CD4-positive, alpha-beta T cell treated with Interleukin-17A for 4 hours (primary cell): Measurements from ENCODE around the gene DPEP3.

Source experiments
- DNase-seq: peaks from one replicate; pipeline ENCODE4 v3.0.0-alpha.2; 2020; ENCODE audit warnings: mixed read lengths

Gene DPEP3

GRCh38 chr16:67966549-67967182 lies 13.6 kb downstream of the DPEP3 start:
- no peak for DNase-seq

- no peak for DNase-seq
These were observed 14.4 kb downstream of the DPEP3 start for GRCh38 chr16:67965668-67966548.

DNA sequence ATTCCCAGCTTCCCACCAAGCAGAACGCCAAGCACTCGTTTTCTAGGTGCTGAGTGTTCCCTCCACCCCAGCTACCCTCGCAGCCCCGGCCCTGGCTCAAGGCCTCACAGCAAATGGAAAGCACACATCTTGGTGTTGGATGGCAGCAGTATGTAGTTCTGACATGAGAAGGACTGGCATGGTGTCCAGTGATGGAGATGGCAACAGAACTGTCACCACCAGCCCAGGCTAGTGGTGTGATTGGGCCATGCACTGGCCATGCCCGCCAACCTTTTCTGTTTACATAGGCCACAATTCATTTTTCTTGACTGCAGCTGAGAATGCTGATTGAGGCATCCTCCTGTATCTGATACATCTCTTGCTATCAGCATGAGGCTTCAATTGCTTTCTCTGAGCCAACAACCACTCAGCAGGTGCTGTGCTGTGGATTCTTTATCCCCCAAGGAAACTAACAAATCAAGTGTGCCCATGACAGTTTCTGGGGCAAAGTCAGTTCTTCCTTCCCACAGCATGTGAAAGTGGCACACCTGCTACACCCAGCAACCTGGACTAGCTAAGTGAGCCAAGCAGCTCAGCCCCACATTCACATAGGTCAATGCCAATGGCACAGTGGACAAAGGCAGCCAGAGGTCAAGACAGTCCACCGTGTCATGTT lies 15.7 kb downstream of the DPEP3 start:
- DNase-seq, result no peak

DNA sequence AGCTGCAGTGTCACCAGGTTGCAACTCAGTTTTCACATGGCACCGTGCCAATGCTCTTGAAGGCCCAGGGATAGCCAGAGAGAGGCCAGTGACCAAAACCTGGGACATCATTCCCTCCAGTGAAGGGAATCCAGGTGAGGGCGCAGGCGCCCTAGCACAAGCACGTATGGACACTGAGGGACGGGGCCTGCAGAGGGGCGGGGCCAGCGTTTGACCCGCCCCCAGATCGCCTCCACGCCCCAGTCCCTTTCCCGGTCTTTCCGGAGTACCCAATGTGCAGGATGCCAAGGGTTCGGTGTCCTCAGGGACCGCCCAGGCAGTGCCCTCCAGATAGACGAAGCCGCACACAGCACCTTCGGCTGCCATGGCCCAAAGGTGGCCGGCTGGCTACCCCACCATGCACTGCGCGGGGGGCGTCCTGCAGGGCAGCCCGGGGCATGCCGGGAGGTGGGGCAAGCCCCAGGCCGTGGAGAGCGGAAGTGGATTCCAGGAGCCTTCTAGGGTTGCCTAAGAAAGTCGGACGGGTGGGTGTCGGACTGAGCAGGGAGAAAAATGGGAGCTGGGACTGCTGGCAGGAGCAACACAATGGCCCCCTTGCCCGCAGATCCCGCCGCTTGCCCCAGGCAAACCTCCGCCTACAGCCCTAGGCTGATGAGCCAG lies 16.5 kb downstream of the DPEP3 start:
- DNase-seq, result no peak

DNA sequence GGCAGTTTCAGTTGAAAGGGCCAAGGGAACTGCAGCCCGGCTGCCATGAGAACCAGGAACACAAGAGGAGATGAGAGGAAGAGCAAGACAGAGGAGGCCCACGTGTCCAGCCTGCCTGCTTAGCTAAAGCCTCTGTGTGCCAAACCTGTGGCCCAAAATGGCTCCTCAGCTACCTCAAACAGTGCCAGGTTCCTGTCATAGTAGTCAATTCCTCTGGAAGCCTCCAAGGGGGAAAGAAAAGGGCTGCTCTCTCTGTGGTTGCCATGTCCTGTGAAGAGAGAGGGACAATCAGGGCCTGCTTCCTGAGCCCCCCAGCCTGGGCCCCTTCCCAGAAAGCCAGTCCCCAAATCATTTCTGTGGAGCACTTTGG lies 17.0 kb downstream of the DPEP3 start:
- DNase-seq, result no peak

DNA sequence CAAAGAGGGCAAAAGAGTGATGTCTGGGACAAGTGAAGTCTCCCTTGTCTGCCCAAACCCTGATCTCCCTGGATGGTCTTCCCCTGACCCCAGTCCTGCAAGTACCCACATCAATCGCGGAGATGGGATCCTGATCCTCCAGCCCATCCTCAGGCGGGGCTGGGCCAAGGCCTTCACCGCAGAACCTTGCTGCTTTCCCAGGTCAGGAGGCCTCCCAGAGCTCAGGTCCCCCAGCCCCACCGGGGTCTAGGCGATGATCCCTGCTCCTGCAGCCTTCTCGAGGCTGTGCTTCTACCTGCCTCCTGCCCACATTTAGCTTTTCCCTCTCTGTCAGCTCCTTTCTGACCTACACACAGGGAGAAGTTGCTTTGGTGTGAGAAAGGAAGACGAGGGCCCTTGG lies 18.2 kb downstream of the DPEP3 start:
- DNase-seq, result no peak

DNA sequence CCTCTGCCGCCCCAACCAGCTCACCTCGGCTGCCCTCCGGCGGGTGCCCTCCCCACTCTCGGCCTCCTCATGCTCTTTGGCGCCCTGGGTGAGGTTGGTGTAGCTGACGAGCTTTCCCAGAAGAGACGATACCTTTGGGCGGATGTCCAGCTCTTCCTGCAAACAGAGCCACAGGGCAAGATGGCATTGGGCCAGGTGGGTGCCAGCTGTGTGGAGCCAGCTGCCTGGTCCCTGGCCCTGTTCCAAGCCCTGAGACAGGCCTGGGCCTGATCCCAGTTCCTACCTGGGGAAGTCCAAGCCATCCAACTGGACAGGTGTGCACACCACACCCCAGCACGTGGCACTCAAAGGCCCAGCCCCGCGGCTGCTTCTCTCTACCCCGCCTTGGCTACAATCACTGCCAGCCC lies 18.7 kb downstream of the DPEP3 start:
- no peak for DNase-seq

- no peak for DNase-seq
These were observed 20.6 kb downstream of the DPEP3 start for GRCh38 chr16:67959536-67960329.

DNA sequence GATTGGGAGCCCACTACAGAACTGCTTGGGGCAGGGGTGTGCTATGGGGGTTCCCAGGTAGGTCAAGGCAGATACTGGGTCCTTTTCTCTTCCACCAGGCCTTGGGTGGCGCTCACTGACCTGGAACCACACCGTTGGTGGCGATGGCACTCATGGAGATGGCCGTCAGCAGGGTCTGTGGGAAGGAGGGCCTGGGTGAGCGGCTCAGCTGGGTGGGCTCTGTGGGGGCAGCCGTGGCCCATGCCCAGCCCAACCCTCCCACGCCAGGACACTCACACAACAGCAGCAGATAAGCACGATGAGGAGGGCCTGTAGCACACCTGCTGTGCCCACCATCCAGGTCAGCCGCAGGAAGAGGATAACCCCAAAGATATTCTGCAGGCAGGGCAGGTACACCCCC lies 22.7 kb downstream of the DPEP3 start:
- DNase-seq, result no peak

GRCh38 chr16:67954421-67955196 lies 25.7 kb downstream of the DPEP3 start:
- DNase-seq, result no peak

GRCh38 chr16:67953641-67954375 lies 26.5 kb downstream of the DPEP3 start:
- DNase-seq, result no peak

GRCh38 chr16:67951485-67951884 lies 28.8 kb downstream of the DPEP3 start:
- no peak for DNase-seq

DNA sequence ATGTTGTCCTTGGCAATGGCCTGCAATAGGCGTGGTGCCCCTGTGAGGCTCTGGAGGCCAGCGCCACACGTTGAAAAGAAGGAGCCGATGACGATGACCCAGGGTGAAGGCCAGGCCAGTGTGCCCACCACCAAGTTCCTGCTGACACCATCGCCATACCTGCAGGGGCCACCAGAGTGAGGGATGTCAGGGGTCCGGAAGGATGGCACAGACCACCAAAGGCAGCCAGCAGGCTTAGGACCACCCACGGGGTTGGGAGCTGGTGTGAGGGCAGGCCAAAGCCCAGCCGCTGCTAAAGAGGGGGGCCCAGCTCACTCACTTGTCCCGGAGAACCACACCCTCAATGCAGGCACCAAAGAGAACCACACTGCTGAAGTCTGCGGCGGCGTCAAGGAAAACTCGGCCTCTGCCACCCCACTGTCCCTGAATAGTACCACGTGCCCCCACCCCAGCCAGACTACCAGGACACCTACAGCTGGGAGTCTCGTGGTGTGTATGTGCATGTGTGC lies 29.9 kb downstream of the DPEP3 start:
- DNase-seq, result no peak

DNA sequence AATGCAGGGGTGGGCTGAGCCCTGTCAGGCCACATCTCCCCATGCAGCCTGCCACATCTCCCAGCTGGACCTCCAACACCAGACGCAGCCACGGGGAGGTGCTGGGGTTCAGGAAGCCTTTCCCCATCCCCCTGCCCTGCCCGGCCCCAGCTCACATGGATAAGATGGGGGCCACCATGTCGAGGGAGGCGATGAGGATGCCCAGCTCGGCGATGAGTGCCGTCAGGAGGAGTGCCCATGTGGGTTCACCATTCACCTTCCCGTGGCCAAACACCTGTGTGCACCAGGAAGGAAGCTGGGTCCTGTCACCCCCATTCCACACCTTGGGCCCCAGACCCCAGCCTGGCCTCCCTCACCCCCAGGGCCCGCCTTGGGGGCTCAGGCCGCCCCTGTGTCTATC lies 30.7 kb downstream of the DPEP3 start:
- DNase-seq, result no peak

DNA sequence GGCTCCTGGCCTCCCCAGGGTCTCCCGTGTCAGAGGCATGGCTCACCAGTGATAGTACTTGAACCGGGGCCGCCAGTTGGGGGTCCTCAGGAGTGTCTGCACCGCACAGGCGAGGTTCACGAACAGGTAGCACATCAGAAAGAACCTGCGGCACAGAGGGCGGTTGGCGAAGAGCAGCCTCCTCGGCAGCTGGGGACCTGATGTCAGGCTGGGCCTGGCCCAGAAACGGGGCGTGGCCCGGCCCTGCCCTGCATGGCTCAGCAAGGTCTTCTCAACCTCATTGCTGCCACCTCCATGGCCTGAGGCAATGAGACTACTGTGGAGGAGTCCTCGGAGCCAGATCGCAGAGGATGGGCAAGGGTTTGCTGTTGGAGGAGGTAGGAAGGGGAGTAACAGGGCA lies 32.3 kb downstream of the DPEP3 start:
- no peak for DNase-seq

GRCh38 chr16:67946966-67947558 lies 33.2 kb downstream of the DPEP3 start:
- no peak for DNase-seq

DNA sequence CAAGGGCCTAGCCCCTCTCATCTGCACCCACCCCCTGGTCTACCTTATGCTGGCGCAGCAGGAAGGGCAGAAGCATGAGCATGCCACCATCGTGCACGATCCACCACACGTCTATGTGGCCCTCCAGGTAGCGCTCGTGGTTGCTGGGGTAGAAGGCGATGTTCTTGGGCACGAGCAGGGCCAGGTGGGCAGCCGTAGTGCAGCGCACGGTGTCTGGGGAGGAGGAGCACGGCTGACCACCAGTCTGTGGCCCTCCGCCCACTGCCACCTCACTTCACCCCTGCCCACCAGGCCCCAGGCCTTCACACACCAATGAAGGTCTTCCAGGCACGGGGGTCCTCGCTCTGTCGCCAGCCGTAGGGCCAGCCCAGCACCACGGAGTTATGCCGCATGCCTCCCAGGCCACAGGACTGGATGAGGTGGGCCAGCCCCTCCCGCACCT lies 34.1 kb downstream of the DPEP3 start:
- DNase-seq, result no peak

- DNase-seq, result no peak
These were observed 34.8 kb downstream of the DPEP3 start for GRCh38 chr16:67945392-67945933.

GRCh38 chr16:67944690-67945391 lies 35.5 kb downstream of the DPEP3 start:
- DNase-seq, result no peak
